NCI-H2196 treated with DMSO at 0.1 percent for 48 hours (cell line): ENCODE data around the gene IL13RA2.

Experiments
- DNase-seq: peaks from one replicate; lab custom pipeline; 2025; ENCODE audit not compliant: unreplicated experiment; lab: John Stamatoyannopoulos, UW

IL13RA2 gene, protein sequence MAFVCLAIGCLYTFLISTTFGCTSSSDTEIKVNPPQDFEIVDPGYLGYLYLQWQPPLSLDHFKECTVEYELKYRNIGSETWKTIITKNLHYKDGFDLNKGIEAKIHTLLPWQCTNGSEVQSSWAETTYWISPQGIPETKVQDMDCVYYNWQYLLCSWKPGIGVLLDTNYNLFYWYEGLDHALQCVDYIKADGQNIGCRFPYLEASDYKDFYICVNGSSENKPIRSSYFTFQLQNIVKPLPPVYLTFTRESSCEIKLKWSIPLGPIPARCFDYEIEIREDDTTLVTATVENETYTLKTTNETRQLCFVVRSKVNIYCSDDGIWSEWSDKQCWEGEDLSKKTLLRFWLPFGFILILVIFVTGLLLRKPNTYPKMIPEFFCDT

GRCh38 chrX:115017455-115017854, at the start of gene IL13RA2:
IL13RA2 (minus strand) TSS chrX:115017616; CDS start chrX:115017269, 347 bp downstream.
- no peak for DNase-seq

- DNase-seq, result no peak
Measured at GRCh38 chrX:115065304-115065703, 47.9 kb upstream of the IL13RA2 start.

- no peak for DNase-seq
Measured at GRCh38 chrX:115060013-115060412, 42.6 kb upstream of the IL13RA2 start.

DNA sequence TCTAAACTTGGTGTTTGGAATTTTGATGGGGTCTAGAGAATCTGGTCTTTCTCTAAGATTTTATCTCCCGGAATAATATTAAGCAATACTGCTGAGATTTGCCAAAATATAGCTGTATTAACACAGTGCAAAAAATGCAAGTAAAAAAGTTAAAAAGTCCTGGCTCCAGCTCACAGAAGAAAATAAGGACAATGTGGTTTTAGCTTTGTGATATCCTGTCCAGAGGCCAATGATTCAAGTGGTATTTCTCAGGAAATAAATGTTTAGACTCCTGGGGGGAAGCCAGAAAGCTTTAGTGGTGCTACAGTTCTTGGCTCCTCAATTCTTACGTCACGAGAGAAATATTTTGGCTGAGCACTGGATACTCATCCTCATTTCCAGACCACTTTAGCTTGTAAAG, 40.9 kb upstream of the IL13RA2 start:
- no peak for DNase-seq

DNA sequence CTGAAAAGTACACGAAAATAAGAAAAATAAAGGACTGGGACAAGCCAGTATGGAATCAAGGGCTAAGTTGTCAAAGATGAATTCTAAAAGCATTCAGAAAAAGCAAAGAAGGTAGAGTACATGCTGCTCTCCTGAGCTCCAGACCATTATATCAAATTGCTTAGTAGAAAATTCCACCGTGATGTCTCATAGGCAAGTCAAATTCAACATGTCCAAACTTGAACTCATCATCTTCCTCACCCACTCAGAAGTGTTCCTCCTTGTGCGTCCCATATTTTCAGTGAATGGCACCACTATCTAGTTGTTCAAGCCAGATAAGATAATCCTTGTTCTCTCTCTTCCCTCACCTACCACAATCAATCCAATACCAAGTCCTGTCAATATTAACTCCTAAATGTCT, 37.5 kb upstream of the IL13RA2 start:
- DNase-seq, result no peak

- no peak for DNase-seq
Measured at GRCh38 chrX:115053223-115053622, 35.8 kb upstream of the IL13RA2 start.

GRCh38 chrX:115047715-115048114, 30.3 kb upstream of the IL13RA2 start:
- no peak for DNase-seq

GRCh38 chrX:115047181-115047580, 29.8 kb upstream of the IL13RA2 start:
- DNase-seq, result no peak

DNA sequence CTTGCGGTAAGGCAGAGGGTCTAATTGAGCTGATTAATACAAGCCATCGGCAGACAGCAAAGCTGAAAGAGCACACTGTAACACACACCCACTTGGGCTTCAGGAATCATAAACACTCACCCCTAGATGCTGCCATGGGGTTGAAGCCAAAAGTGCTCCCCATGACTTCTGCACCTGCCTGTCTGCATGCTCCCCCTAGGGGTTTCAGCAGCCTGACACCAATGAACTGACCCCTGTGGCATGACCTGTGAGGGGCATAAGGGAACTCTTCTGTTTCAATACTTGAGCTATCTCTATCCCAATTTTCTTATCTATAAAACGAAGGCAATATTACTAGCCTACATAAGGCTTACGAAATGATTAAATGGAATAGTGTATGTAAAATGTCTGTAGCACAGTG, 23.0 kb upstream of the IL13RA2 start:
- DNase-seq, result no peak

DNA sequence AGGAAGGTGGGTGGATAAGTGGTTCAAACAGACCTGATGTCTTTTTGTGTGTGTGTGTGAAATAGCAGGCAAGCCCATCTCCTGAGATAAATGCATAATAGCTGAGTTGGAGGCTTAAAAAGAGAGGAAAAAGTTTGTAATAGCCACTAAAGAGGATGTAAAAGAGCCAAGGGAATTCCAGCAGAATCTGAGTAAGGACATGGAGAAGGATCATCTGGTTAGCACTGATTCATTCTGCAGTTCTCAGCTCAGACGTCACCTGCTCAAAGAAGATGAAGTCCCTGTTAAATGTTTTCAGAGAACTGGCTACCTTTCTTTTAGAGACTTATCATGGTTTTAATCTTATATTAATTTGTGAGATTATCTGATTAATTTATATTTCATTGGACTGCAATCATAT, 21.0 kb upstream of the IL13RA2 start:
- no peak for DNase-seq

DNA sequence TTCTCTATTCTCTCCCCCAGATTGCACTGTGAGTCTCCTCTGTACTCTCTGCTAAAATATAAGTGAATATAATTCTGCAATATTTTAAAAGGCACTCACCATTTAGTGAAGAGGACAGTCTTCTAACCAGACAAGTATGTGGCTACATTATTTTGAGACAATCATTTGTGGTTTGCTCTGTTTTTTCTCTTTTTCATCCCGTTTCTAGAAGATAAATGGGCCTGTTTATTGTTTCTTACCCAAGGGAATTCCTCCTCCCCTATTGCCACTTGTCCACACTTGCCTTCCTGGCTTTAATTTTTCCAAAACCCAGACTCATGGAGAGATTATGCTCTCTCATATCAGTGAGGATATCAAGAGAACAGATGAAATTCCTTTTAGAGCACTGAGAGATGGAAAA, 18.6 kb upstream of the IL13RA2 start:
- no peak for DNase-seq

DNA sequence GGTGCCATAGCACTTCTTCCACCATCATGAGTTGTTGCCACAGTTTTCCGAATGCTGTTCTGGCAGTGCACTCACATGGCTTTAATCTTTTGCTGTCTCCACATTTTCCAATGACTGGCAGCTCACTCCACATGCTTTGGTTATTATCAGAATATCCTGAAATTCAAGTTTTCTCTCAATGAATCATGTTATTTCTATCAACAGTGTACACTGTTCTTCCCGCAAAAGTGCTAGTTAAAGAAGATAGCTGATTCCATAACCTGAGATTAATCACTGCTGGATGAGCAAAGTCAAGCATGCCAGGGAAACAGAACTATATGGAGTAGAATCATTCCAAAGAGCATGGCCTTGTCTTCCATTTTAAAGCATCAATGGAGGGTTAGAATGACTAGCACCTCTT, 14.6 kb upstream of the IL13RA2 start:
- no peak for DNase-seq

DNA sequence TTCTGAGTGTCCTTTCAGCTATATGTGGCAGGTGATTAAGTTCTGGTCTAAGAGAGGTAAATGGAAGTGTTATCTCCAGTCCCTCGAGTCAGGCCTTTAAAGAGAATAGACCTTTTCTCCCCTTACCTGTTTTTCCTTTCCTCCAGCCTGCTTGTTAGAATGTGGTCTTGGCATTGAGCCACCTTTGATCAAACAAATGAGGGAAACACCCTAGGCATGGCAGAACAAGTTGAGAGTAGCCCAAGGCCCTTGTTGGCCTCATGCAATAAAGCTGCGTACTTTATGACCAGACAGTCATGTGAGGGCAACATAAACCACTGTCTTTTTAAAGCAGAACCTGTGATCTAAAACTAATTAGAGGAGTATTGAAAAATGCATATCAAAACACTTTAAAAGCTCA, 13.2 kb upstream of the IL13RA2 start:
- DNase-seq, result no peak

DNA sequence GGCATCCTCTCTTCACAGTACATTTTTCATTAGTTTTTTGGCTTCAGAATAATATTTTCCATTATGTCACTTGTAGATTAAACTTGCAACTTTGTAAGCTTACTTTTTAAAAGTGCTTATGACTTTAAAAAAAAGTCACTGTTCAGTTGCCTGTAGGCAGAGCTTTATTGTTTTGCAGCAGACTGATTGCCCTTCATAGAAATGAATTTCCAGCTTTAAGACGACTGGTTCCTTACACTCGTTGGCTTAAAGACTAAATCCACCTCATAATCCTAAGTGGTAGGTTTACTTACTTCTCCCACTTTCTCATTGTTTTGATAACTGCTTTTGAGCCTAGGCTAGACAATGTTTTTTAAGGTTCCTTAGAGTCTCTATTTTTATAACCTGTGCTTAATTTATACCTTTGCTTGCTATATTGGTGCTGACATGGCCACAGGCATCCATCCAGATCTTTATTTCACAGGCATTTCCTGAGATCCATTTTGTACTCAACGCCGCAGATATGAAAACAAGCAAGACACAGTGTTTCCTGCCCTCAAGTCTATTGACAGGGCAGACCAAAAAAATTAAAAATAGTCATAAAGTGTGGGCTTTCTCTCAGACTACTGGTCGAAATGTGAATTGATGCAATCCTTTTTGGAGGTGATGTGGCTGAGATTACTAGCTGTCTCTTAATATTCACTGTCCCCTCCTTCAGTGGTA, 12.6 kb upstream of the IL13RA2 start:
- no peak for DNase-seq

GRCh38 chrX:115029440-115029839, 12.0 kb upstream of the IL13RA2 start:
- DNase-seq, result no peak

- DNase-seq, result no peak
Measured at GRCh38 chrX:115023811-115024210, 6.4 kb upstream of the IL13RA2 start.

DNA sequence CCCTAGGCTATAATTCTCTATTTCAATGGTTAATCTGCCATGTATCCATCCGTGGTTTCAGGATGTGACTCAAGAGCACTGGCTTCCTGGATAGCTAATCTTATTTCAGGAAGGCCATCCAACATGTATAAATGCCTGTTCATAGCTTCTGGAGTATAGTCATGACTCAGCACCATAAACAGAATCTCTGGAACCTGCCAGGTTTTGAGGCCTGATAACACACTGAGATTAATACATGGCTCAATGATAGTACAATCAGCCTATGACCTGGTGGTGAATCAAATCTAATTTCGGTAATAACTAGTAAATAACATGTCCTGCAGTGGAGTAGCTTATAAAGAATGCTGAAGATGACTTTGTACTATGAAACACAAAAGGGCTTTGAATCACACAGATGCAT, 5.7 kb upstream of the IL13RA2 start:
- DNase-seq, result no peak

GRCh38 chrX:115021121-115021520, 3.7 kb upstream of the IL13RA2 start:
- DNase-seq, result no peak

DNA sequence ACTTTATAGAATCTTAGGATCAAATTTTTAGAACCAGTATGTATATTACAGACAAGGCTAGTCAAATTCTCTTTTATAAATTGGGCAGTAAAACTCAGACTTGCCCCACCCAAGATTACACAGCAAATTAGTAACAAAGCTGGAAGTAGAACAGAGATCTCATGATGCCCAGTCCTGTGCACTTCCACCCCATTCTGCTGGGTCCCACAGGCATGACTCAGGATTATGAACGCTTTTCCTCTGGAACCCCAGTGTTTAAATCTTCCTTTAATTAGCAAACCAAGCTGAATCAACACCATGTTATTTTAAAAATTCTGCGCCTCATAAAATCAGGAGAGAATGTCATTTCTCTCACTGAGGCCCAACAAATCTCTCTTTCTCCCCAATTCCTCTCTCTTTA, 1.5 kb upstream of the IL13RA2 start:
- DNase-seq, result no peak

- no peak for DNase-seq
Measured at GRCh38 chrX:115018040-115018647, 728 bp upstream of the IL13RA2 start.

- DNase-seq, result no peak
Measured at GRCh38 chrX:115013705-115014104, 3.7 kb downstream of the IL13RA2 start.

- DNase-seq, result no peak
Measured at GRCh38 chrX:115011428-115011827, 6.0 kb downstream of the IL13RA2 start.
